Lower leg skin (tissue), 4 donors: ENCODE results near the gene GGNBP2. TPM values are rescaled to one million over a fixed set of nuclear protein-coding genes. Genes with fewer than 3 reads are reported as not detected.

Experiments
- DNase-seq, 2 donors: peaks; one replicate each; pipeline ENCODE4 v3.0.0-alpha.2; 2019; ENCODE audit warnings: low spot score in 2 of 2
- H3K4me3 ChIP-seq: fragments of 200-600 bp; sonication (generic); 2 replicates; pipeline ENCODE4 v1.5.1; 2017; ENCODE audit warnings: mild to moderate bottlenecking, low read depth; ENCODE audit not compliant: poor library complexity, severe bottlenecking
- POLR2A ChIP-seq, 2 donors: fragments of 450-650 bp; IDR thresholded peaks; one replicate each; pipeline ENCODE4 v1.6.1; 2016 to 2017; ENCODE audit warnings: antibody characterized with exemption in 2 of 2, mild to moderate bottlenecking in 1 of 2, moderate library complexity in 1 of 2
- WGBS, 2 donors: methylation state at CpG; one replicate each; pipeline ENCODE4 v1.1.5; 2018; 5-methylcytosine and 5-hydroxymethylcytosine counted together
- intact Hi-C: fragments of 100-400 bp; cut with DNase I; formaldehyde crosslinking; loops from one replicate; pipeline ENCODE4 v1.15.0; 2023; ENCODE audit warnings: low total_unique reads
- total RNA-seq, 4 donors: library from RNA; depleted of rRNA; stranded (reverse); fragments of >200 nt; gene quantifications; one replicate each; pipeline ENCODE4 v1.1.0, GENCODE V29; 2016
- TF ChIP-seq, protein P1 (sequence below), 3 donors: fragments of 450-650 bp; IDR thresholded peaks; one replicate each; pipeline ENCODE4 v1.5.1; 2016; ENCODE audit warnings: antibody characterized with exemption in 3 of 3, mild to moderate bottlenecking in 3 of 3, moderate library complexity in 2 of 3

The GGNBP2 gene
- total RNA-seq, 4 donors from 2014 or later = 38.2 to 79.6 (median 55.0) TPM

DNA sequence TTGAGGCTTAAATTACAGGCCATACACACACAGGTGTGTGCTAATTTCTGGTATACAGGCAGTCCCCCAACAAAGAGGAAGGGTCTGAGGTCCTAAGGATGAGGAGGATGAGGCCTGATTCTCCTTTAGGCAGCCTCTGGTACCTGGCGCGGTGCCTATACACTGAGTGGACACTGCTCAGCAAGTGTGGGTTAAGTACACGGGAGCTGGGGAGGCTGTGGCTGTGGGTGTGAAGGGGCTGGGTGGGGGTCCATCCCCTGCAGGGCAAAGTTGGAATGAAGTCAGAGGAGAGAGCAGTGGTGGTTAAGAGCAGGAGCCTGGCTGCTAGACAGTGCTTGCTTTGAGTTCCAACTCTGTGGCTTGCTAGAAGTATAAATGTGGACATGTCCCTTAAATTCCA lies 67.6 kb downstream of the GGNBP2 start:
- H3K4me3 ChIP-seq = no peak overlapping the region
- 76 to 89% methylated on average over 3 of the region's 3 CpGs for WGBS, 2 donors
- DNase-seq = no peak
- TF ChIP-seq POLR2A (IDR thresholded peaks at IDR 0.05) = no peak
- TF ChIP-seq, protein P1, sequence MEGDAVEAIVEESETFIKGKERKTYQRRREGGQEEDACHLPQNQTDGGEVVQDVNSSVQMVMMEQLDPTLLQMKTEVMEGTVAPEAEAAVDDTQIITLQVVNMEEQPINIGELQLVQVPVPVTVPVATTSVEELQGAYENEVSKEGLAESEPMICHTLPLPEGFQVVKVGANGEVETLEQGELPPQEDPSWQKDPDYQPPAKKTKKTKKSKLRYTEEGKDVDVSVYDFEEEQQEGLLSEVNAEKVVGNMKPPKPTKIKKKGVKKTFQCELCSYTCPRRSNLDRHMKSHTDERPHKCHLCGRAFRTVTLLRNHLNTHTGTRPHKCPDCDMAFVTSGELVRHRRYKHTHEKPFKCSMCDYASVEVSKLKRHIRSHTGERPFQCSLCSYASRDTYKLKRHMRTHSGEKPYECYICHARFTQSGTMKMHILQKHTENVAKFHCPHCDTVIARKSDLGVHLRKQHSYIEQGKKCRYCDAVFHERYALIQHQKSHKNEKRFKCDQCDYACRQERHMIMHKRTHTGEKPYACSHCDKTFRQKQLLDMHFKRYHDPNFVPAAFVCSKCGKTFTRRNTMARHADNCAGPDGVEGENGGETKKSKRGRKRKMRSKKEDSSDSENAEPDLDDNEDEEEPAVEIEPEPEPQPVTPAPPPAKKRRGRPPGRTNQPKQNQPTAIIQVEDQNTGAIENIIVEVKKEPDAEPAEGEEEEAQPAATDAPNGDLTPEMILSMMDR (IDR thresholded peaks at IDR 0.05) = no peak
- intact Hi-C loops = no loop called here

DNA sequence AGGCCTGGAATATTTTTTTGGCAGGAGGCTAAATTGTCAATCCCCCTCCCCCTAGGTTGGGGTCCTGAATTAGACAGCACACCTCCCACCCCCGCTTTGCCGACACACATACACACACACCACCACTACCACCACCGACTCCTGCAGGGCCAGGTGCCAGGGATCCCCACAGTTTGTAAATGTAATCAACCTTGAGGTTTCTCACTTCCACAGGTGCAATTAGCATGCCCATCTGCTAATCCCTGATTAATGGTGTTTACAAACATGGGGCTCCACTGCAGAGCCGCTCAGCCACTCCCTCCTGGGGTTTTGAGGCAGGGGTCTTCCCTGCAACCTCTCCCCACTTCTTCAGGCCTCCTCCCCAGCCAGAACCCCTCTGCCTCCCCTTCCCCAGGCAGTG lies 68.4 kb downstream of the GGNBP2 start:
- intact Hi-C loops = no loop called here
- TF ChIP-seq, protein P1 (IDR thresholded peaks at IDR 0.05) = no peak
- no peak for TF ChIP-seq POLR2A (IDR thresholded peaks at IDR 0.05)
- no peak overlapping the region for H3K4me3 ChIP-seq
- 70% methylated on average over 4 of the region's 4 CpGs for WGBS, 2 donors
- no peak for DNase-seq

DNA sequence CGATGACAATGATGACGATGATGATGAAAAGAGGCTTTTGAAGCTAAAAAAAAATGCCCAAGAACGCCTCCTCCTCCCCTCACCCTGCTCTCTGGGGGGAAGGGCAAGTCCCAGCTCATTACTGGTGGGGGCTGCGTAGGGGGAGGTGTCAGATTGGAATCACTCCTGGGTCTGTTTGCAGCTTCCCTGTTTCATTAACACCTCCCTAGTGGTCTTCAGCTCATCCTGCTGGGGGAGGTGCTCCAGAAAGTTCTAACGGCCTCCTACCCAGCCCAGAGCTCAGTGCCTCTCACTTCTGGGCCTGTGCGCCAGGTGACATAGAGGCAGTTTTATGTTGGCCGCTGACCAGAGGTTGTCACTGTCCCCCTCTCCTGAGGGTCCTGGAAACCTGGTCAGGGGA lies 69.4 kb downstream of the GGNBP2 start:
- H3K4me3 ChIP-seq = no peak overlapping the region
- no peak for DNase-seq
- WGBS, 2 donors = 70 to 76% methylated on average over 7 of the region's 7 CpGs
- intact Hi-C loops = no loop called here
- TF ChIP-seq, protein P1 (IDR thresholded peaks at IDR 0.05) = no peak
- TF ChIP-seq POLR2A (IDR thresholded peaks at IDR 0.05) = no peak

DNA sequence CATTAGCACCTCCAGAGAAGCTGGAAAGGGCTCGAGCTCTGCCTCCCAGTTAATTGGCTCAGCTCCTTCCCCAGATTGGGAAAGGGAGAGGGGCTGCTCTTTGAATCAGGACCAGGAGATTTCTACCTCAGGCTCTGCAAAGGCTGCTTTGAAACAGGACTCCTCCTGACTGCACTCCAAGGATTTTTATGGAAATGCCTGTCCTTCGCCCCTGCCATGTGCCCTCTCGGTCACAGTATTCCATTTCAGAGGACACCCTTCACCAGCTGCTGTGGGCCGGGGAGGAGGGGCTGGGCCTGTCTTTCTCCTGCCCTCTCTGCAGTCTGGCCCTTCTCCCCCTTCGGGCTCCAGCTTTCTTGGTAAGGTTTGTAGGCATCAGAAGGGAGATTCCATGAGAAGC lies 70.2 kb downstream of the GGNBP2 start:
- WGBS, 2 donors = 54 to 70% methylated on average over 5 of the region's 5 CpGs
- H3K4me3 ChIP-seq = no peak overlapping the region
- intact Hi-C loops = no loop called here
- no peak for DNase-seq
- TF ChIP-seq POLR2A (IDR thresholded peaks at IDR 0.05) = no peak
- TF ChIP-seq, protein P1 (IDR thresholded peaks at IDR 0.05) = no peak

DNA sequence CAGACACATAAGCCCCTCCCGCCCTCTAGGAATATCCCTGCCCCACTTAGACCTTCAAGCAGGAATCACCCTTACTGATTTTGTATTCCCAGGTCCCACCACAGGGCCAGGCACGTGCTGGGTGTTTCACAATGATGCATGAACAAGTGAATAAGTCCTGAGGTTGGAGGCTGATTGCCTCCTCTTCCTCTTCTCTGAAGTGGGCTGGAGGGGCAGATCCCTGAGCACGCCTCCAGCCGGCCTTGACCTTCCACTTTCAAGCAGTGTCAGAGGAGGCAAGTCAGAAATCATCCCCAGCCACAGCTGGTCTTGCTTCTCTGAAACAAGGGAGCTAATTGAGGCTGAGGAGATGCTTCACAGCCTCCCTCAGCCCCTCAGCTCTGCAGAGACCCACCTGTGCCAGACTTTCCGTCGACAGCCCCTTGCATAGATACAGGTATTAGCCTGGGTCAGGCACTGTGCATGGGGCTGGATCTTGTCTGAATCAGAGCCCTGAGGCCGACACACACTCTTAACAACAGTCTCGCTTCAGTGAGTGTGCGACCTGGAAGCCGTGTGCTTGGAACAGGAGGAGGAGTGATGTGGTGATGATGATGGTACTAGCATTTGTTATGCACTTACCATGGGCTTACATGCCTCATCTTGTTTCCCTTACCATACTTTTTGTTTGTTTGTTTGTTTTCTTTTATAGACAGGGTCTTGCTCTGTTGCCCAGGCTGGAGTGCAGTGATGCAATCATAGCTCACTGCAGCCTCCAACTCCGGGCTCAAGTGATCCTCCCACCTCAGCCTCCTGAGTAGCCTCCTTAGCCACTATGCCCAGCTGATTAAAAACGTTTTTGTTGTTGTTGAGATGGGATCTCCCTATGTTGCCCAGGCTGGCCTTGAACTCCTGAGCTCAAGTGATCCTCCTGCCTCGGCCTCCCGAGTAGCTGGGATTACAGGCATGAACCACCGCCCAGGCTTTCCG lies 71.6 kb downstream of the GGNBP2 start:
- intact Hi-C loops = no loop called here
- DNase-seq = no peak
- no peak overlapping the region for H3K4me3 ChIP-seq
- WGBS, 2 donors = 78 to 82% methylated on average over 15 to 16 of the region's 16 CpGs
- TF ChIP-seq POLR2A (IDR thresholded peaks at IDR 0.05) = no peak
- TF ChIP-seq, protein P1 (IDR thresholded peaks at IDR 0.05) = no peak
